Activated CD8-positive, alpha-beta T cell treated with anti-CD3 and anti-CD28 coated beads for 36 hours (primary cell): ENCODE data around the gene APOL3. TPM values are rescaled to one million over a fixed set of nuclear protein-coding genes. Genes with fewer than 3 reads are reported as not detected.

ENCODE experiments used
- ATAC-seq: fragments of 200-7000 bp; cut with Tn5 transposase; one replicate; pipeline ENCODE4 v1.10.0; 2021; ENCODE audit warnings: mild to moderate bottlenecking, moderate library complexity
- CTCF ChIA-PET: fragments of 350-600 bp; sonication (Branson Sonifier 250); formaldehyde crosslinking; loops from one replicate; lab custom pipeline; 2021; ENCODE audit warnings: antibody characterized with exemption; lab: Charles Lee
- POLR2A ChIA-PET: fragments of 350-600 bp; sonication (Branson Sonifier 250); formaldehyde crosslinking; loops from one replicate; lab custom pipeline; 2021; ENCODE audit warnings: antibody characterized with exemption; lab: Charles Lee
- DNase-seq: peaks from one replicate; pipeline ENCODE4 v3.0.0-alpha.2; 2020
- H3K27ac Mint-ChIP-seq: one replicate; pipeline ENCODE4 v1.8.0; 2021; ENCODE audit warnings: mild to moderate bottlenecking, mixed read lengths
- H3K27me3 Mint-ChIP-seq: one replicate; pipeline ENCODE4 v1.8.0; 2021; ENCODE audit warnings: mixed read lengths
- H3K36me3 Mint-ChIP-seq: one replicate; pipeline ENCODE4 v1.8.0; 2021; ENCODE audit warnings: low read depth, mixed read lengths
- H3K4me1 Mint-ChIP-seq: one replicate; pipeline ENCODE4 v1.8.0; 2021; ENCODE audit warnings: low read depth, mixed read lengths
- H3K4me3 Mint-ChIP-seq: one replicate; pipeline ENCODE4 v1.8.0; 2021; ENCODE audit warnings: mild to moderate bottlenecking, moderate library complexity, mixed read lengths
- H3K9me3 Mint-ChIP-seq: one replicate; pipeline ENCODE4 v1.8.0; 2021; ENCODE audit warnings: mixed read lengths
- CTCF ChIP-seq: fragments of 200-600 bp; IDR thresholded peaks from one replicate; pipeline ENCODE4 v1.8.0; 2022; ENCODE audit warnings: antibody characterized with exemption, mild to moderate bottlenecking
- intact Hi-C: fragments of 100-400 bp; cut with micrococcal nuclease; formaldehyde crosslinking; loops from one replicate; pipeline ENCODE4 v1.10.0; 2022
- total RNA-seq, 2 experiments: library from RNA; stranded (reverse); gene quantifications; one replicate each; pipeline ENCODE4 v1.2.3, GENCODE V29; 2021

APOL3 gene
- total RNA-seq, 2 experiments from 2014 or later, result 44.5 to 46.7 TPM

GRCh38 chr22:36180038-36180880, 19.7 kb upstream of the APOL3 start:
- DNase-seq (peak; percentile 94), ATAC-seq (peak; percentile 98)
- intact Hi-C loops, result loop anchor here (1.0 kb wide), 1 partner anchor 35 kb away; no protein-coding TSS in a partner anchor
- Mint-ChIP-seq H3K27ac (no peak overlapping the region), H3K36me3 (peaks cover 2% of the 10 kb centered on the region), H3K9me3 (peaks cover 7% of the 10 kb centered on the region), H3K4me1 (peaks cover 11% of the 10 kb centered on the region), H3K4me3 (no peak overlapping the region), H3K27me3 (no peaks in the 10 kb centered on the region)
- ChIA-PET CTCF (interaction anchor here (0.6 to 13.3 kb wide), 21 partner anchors 9 to 306 kb away, joined by 3 to 156 read pairs (median 4); partner anchors contain the start of gene APOL3), POLR2A (interaction anchor here (0.5 to 1.2 kb wide), 3 partner anchors 17 to 432 kb away, joined by 3 to 6 read pairs (median 3); no protein-coding TSS in a partner anchor)
- peak; percentile 95 for TF ChIP-seq CTCF

GRCh38 chr22:36177160-36177559, 16.6 kb upstream of the APOL3 start:
- H3K27ac Mint-ChIP-seq, result no peak overlapping the region
- H3K9me3 Mint-ChIP-seq, result peaks cover 7% of the 10 kb centered on the region
- DNase-seq, result no peak
- H3K27me3 Mint-ChIP-seq, result no peaks in the 10 kb centered on the region
- ATAC-seq, result no peak
- peaks cover 11% of the 10 kb centered on the region for H3K4me1 Mint-ChIP-seq
- intact Hi-C loops, result no loop called here
- POLR2A ChIA-PET, result interaction anchor here (1.0 kb wide), 1 partner anchor 17 kb away, joined by 3 read pairs; the partner anchor contains the start of gene APOL3
- peaks cover 2% of the 10 kb centered on the region for H3K36me3 Mint-ChIP-seq
- CTCF ChIA-PET, result interaction anchor here (0.8 to 13.3 kb wide), 8 partner anchors 9 to 111 kb away, joined by 3 to 156 read pairs (median 6); partner anchors contain the start of gene APOL3
- H3K4me3 Mint-ChIP-seq, result no peak overlapping the region
- no peak for TF ChIP-seq CTCF

GRCh38 chr22:36175892-36176291, 15.3 kb upstream of the APOL3 start:
- Mint-ChIP-seq H3K4me1 (peaks cover 11% of the 10 kb centered on the region), H3K36me3 (peaks cover 2% of the 10 kb centered on the region), H3K27me3 (no peaks in the 10 kb centered on the region), H3K4me3 (no peak overlapping the region), H3K27ac (no peak overlapping the region), H3K9me3 (peaks cover 7% of the 10 kb centered on the region)
- DNase-seq (no peak), ATAC-seq (no peak)
- CTCF ChIA-PET, result interaction anchor here (2.2 to 13.3 kb wide), 4 partner anchors 10 to 110 kb away, joined by 8 to 156 read pairs (median 67); partner anchors contain the start of gene APOL3
- TF ChIP-seq CTCF, result no peak
- POLR2A ChIA-PET, result interaction anchor here (0.6 kb wide), 1 partner anchor 295 kb away, joined by 3 read pairs; no protein-coding TSS in a partner anchor
- intact Hi-C loops, result no loop called here

- ChIA-PET CTCF (interaction anchor here (1.0 to 13.3 kb wide), 6 partner anchors 8 to 106 kb away, joined by 3 to 156 read pairs (median 4); partner anchors contain the start of gene APOL3), POLR2A (no interaction called here)
- intact Hi-C loops, result no loop called here
- DNase-seq, result no peak
- no peaks in the 10 kb centered on the region for H3K27me3 Mint-ChIP-seq
- H3K4me1 Mint-ChIP-seq, result peaks cover 13% of the 10 kb centered on the region
- TF ChIP-seq CTCF, result no peak
- H3K9me3 Mint-ChIP-seq, result peaks cover 17% of the 10 kb centered on the region
- H3K4me3 Mint-ChIP-seq, result no peak overlapping the region
- no peak overlapping the region for H3K27ac Mint-ChIP-seq
- peaks cover under 1% of the 10 kb centered on the region for H3K36me3 Mint-ChIP-seq
- no peak for ATAC-seq
Observed at GRCh38 chr22:36171941-36172340, 11.4 kb upstream of the APOL3 start.
